GM20000 (cell line): ENCODE results near the gene DMAC2.

ENCODE experiments used
- DNase-seq: peaks from one replicate; pipeline ENCODE4 v3.0.0; 2012; ENCODE audit warnings: low spot score
- CTCF ChIP-seq: IDR thresholded peaks from 2 replicates; pipeline ENCODE4 v1.5.1; 2012; ENCODE audit warnings: mild to moderate bottlenecking, control low read depth; ENCODE audit errors: extremely low read depth, missing control alignments

Gene DMAC2

GRCh38 chr19:41420101-41420880 lies 19.4 kb downstream of the DMAC2 start:
- no peak for DNase-seq
- TF ChIP-seq CTCF: no peak

GRCh38 chr19:41416194-41416674 lies 23.5 kb downstream of the DMAC2 start:
- DNase-seq: no peak

GRCh38 chr19:41415154-41415571 lies 24.5 kb downstream of the DMAC2 start:
- no peak for DNase-seq
- TF ChIP-seq CTCF: no peak

More at GRCh38 chr19:41416194-41416674, 23.5 kb downstream of the DMAC2 start:
- TF ChIP-seq CTCF: no peak

GRCh38 chr19:41414461-41414860 lies 25.3 kb downstream of the DMAC2 start:
- no peak for TF ChIP-seq CTCF
- no peak for DNase-seq

GRCh38 chr19:41413947-41414346 lies 25.8 kb downstream of the DMAC2 start:
- no peak for DNase-seq
- no peak for TF ChIP-seq CTCF

- TF ChIP-seq CTCF: no peak
- DNase-seq: no peak
Measured at GRCh38 chr19:41412953-41413352, 26.8 kb downstream of the DMAC2 start.

- no peak for TF ChIP-seq CTCF
- DNase-seq: no peak
Measured at GRCh38 chr19:41411968-41412265, 27.8 kb downstream of the DMAC2 start.
